ENCODE measurements around the gene SF3B5.
"Not testable (repeated sequence)": the region's sequence is repeated elsewhere in the genome, so short reads cannot be mapped to it uniquely, and the experiment has no call there.

The SF3B5 gene

GRCh38 chr6:144064402-144065212 is 30.8 kb downstream of the SF3B5 start:
- peak; percentile 28 to 48 for DNase-seq (ENCODE audit: low read depth in 2 of 2, low spot score in 1 of 2)

- peak; percentile 73 to 83 for DNase-seq (ENCODE audit: low read depth in 2 of 2, low spot score in 1 of 2)
Observed at GRCh38 chr6:144063744-144064401, 31.5 kb downstream of the SF3B5 start.

GRCh38 chr6:144063246-144063743 is 32.1 kb downstream of the SF3B5 start:
- no peak for DNase-seq (ENCODE audit: low read depth in 2 of 2, low spot score in 1 of 2)

- DNase-seq (ENCODE audit: low read depth in 2 of 2, low spot score in 1 of 2) = no peak
Observed at GRCh38 chr6:144062786-144063185, 32.6 kb downstream of the SF3B5 start.

- no peak for DNase-seq (ENCODE audit: low read depth in 2 of 2, low spot score in 1 of 2)
Observed at GRCh38 chr6:144059139-144059538, 36.2 kb downstream of the SF3B5 start.

GRCh38 chr6:144055121-144055931 is 40.0 kb downstream of the SF3B5 start:
- peak in 1 of 2 donors; percentile 21 for DNase-seq (ENCODE audit: low read depth in 2 of 2, low spot score in 1 of 2)

- no peak for DNase-seq (ENCODE audit: low read depth in 2 of 2, low spot score in 1 of 2)
Observed at GRCh38 chr6:144053601-144054000, 41.8 kb downstream of the SF3B5 start.

GRCh38 chr6:144052488-144052887 is 42.9 kb downstream of the SF3B5 start:
- no peak for DNase-seq (ENCODE audit: low read depth in 2 of 2, low spot score in 1 of 2)

- no peak for DNase-seq (ENCODE audit: low read depth in 2 of 2, low spot score in 1 of 2)
Observed at GRCh38 chr6:144049386-144049785, 46.0 kb downstream of the SF3B5 start.

GRCh38 chr6:144047688-144048087 is 47.7 kb downstream of the SF3B5 start:
- DNase-seq (ENCODE audit: low read depth in 2 of 2, low spot score in 1 of 2) = no peak

GRCh38 chr6:144046672-144047071 is 48.7 kb downstream of the SF3B5 start:
- DNase-seq (ENCODE audit: low read depth in 2 of 2, low spot score in 1 of 2) = not testable (repeated sequence)

- DNase-seq (ENCODE audit: low read depth in 2 of 2, low spot score in 1 of 2) = not testable (repeated sequence)
Observed at GRCh38 chr6:144044989-144045388, 50.4 kb downstream of the SF3B5 start.

Measured in stimulated activated CD8-positive, alpha-beta memory T cell treated with anti-CD3 and anti-CD28 coated beads, Interleukin-4, amount 100 ng/mL, for 4 hours (primary cell).